Stimulated activated CD4-positive, alpha-beta T cell treated with anti-CD3 and anti-CD28 coated beads, Interleukin-15, amount 100 ng/mL, for 24 hours (primary cell): ENCODE results near the gene CACNA1E.
"Not testable (repeated sequence)": the region's sequence is repeated elsewhere in the genome, so short reads cannot be mapped to it uniquely, and the experiment has no call there.

Experiments used
- DNase-seq: peaks from one replicate; pipeline ENCODE4 v3.0.0-alpha.2; 2020

The CACNA1E gene

DNA sequence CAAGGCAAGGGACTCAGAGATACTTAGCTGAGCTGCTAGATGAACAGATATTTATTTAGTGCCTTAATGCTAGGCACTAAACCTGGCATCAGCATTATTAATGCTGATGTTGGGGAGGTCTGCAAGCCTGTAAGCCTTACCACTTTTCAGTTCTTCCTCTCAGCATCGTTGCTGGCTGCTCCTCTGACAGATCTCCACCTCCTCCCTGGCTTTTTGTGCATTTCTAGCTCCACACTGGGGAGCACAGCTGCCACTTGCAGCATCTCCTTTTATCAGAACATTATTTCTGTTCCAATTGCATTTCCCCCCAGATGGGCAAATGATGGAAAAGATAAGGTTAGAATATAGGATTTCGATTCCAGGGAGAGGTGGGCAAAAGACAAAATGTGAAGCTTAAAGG is 34.8 kb downstream of the CACNA1E start:
- no peak for DNase-seq

DNA sequence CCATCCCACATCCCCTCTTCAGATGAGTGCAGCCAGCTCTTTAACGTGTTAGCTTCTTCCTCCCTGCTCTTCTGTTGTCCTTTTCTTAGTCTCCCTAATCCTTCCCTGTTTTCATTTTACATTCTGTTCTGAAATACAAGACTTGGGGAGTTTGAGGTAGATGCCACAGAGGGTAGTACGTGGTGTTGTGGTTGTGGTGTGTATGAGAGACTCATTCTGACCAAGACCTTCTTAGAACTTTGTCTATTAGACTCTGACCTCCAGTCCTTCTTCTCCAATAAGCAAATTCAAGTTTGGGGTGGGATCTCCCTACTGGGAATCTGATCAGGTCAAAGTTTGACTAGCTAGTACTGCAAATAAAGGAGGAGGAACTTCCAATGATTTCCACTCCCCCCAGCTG is 39.5 kb downstream of the CACNA1E start:
- no peak for DNase-seq

DNA sequence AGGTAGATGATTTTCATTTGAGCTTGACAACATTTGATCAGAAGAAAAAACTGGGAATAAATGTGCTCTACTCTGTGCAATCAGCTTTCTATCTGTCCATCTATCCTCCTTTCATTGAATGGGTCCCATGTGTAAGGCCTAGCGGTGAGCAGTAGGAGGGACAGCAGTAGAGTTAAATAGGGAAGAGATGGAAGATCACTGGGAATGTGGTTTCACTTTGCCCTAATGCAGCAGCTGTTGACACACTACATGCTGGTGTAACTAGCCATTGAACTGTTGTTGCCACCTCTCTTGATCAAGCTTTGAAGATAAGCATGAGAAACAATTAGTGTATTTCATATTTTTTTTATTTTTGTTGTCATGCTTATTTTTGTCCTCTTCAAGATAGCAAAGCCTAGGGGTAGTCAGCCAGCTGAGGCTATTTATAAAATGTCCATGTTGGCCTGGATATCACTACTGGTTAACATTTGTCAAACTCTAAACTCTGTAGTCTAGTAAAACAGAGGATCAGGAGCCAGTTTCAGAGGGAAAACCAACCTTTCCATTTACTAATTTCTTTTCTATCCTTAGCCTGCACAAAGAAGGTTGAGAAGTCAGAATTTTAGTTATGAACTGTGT is 41.9 kb downstream of the CACNA1E start:
- DNase-seq, result no peak

DNA sequence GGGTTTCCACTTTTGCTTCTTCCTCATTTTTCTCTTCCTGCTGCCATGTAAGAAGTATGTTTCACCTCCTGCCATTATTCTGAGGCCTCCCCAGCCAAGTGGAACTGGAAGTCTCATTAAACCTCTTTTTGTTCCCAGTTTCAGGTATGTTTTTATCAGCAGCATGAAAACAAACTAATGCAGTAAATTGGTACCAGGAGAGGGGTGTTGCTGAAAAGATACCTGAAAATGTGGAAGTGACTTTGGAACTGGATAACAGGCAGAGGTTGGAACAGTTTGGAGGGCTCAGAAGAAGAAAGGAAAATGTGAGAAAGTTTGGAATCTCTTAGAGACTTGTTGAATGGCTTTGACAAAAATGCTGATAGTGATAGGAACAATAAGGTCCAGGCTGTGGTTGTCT is 44.9 kb downstream of the CACNA1E start:
- DNase-seq, result not testable (repeated sequence)

DNA sequence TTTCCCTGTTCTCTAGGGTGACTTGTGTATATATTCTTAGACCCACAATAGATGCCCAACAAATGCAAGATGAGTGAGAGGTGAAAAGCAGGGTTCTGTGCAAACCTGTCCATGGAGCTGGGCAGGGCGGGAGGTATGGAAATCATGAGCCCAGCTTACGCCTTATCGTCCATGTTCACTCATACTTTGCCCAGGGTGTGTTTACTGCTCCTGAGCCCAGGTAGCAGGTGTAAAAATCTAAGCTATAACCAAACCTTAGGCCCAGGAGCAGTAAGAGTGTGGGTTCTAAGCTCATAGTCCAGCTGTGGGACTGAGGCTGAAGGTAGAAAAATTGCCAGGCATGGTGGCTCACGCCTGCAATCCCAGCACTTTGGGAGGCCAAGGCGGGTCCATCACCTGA is 48.1 kb downstream of the CACNA1E start:
- no peak for DNase-seq

DNA sequence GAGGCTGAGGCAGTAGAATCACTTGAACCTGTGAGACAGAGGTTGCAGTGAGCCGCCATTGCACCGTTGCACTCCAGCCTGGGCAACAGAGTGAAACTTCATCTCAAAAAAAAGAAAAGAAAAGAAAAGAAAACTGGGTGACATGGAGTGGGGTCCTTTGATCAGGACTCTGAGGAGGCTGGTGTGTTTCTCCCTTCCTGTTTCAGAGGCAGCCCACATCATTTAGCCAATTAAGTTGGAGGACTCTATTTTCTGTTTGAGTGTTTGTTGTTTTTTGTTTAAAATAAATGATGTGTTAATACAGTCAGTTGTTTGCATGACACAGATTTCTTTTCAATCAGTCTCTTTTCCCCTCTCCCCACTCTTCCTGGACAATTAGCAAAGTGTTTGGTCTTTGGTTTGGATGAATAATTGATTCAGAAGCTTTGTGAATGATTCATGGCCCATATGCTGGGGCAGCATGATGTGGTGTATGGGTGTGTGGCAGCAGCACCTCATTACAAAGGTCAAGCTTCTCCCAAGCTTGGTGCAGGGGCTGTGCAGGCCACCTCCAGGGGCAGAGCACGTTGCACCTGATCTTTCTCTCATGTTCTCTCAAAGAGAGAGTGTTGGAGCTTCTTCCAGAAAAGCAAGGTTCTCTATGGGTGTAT is 48.8 kb downstream of the CACNA1E start:
- DNase-seq, result no peak

DNA sequence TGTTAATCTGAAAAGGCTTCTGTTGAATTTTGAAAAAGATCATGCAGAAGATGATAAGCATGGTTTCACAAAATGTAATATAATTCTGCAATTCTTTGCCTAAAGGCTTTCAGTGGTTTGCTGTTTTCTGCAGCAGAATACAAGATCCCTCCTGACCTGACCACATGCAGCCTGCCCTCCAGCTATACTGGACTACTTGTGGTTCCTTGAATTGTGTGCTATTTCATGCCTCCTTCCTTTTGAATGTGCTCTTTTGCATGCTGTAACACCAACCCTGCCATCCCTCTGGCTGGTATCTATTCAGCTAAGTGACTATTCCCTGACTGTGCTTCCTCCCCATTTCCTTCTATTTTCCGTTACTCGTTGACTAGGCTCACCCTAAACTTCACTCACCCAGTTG is 55.5 kb downstream of the CACNA1E start:
- DNase-seq, result no peak

DNA sequence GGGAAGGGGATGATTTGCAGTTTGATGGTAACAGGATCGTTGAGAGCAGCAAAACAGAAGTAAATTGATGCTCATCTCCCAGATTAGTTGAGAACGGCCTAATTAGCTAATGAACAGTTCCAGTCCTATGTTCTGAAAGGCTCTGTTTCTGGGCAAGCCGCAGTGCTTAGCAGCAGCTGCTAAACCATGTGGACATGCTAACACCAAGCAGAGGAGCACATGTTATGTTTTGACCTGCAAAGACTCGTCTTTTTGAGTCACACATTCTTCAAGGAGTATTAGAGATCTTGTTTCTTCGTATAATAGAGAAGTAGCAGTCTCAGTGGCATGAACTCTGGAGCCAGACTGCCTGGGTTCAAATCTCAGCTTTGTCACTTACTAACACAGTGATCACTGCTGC is 58.1 kb downstream of the CACNA1E start:
- no peak for DNase-seq

DNA sequence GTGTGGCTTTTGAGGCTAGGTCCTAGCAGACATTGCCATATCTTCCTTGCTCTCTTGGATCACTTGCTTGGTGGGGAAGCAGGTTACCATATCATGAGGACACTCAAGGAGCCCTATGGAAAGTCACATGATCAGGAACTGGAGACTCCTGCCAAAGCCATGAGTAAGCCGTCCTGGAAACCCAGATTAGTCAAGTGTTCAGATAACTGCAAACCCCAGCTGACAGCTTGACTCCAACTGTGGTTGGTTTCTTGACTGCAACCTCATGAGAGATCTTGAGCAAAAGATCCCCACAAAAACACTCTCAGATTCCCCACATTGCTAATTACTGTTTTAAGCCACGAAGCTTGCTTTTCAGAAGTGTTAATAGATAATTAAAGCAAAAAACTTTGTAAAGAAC is 58.6 kb downstream of the CACNA1E start:
- no peak for DNase-seq

DNA sequence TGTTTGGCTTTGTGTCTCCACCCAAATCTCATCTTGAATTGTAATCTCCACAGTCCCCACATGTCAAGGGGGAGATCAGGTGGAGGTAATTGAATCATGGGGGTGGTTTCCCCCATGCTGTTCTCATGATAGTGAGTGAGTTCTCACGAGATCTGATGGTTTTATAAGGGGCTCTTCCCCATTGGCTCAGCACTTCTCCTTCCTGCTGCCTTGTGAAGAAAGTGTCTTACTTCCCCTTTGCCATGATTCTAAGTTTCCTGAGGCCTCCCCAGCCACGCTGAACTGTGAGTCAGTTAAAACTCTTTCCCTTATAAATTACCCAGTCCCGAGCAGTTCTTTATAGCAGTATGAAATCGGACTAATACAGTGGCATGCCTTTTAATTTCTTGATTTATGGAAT is 59.1 kb downstream of the CACNA1E start:
- DNase-seq, result not testable (repeated sequence)

DNA sequence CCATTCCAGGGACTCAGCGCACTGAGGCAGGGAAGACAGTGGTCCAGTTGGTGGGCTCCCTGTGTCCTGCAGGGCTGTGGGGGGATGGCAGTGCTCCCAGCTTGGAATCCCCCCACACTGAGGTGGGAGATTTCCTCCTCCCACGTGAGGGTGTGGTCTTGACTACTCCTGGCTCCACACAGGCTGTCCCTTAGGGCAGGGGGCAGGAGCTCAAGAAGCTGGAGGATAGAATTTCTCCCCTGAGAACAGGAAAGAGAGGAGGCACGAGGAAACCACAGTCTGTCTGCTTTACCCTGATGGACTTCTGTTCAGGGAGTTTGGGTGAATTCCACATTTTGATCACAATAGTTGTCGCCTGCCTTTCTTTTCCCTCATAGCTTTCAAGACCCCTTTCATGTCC is 62.1 kb downstream of the CACNA1E start:
- DNase-seq, result no peak

DNA sequence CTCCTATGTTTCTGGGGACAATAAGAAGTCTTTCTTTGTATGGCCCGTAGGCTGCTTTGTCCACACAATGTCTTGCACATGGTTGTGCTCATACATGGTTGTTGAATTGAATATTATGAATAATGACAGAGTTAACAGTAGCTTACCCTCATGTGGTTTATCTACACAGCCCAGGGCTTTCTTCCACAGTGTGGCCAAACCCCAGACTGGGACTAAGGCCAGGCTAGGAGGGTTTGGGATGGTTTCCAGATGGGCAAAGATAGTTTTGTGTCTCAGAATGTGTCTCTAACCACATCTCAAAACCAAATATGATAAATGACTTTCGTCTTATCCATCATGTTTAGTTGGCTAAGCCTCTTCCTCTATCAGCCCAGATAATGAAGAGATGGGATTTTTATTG is 65.2 kb downstream of the CACNA1E start:
- no peak for DNase-seq

DNA sequence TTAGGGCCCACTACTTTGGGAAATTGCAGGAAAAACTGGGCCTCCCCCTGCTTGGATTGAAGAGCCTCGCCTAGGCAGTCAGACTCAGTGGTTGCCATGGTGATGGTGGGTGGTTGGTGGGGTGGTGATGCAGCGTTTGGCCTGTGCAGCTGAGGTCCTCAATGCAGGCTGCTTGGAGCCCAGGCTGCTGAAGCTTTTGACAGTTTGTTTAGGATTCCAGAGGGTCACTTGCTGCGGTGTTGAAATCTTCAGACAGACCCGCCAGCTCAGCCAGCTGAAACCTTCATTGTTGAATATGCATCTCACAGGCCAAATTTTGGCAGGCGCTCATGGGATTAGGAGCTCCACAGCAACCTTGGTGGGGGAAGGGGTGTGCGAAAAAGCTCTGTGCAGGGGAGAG is 67.9 kb downstream of the CACNA1E start:
- no peak for DNase-seq

DNA sequence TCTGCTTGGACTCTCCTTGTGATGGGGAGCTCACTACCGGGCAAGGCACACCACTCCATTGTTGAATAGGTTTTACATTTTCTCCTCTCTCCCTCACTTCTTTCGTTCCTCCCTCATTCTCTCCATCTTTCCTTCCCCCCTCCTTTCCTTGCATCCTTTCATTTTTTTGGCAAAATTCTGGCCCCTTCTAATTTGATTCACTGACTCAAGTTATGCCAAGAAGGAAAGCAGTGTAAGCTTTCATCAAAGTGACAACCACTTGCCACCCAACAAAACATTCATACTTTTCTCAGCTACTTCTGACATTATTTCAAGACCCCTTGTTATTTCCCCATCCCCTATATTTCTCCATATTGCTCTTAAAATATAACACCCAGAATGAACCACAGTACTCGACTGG is 68.4 kb downstream of the CACNA1E start:
- DNase-seq, result no peak

DNA sequence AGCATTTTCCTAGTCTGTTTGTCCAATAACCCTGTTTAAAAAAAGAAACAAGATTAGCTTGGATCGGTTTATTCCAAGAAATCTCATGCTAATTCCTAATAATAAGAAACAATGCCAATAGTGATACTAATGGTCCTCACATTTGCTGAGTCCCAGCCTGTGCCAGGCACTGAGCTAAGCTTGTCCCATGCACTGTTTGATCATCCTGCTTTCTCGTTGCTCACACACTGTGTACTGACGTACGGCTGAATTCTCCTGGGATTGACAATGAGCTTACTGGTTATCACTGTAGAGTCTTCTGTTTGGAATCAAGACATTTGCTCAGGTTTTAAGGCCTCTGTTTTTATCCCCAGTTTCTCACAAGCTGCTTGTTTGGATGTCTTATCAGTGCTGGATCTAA is 71.1 kb downstream of the CACNA1E start:
- DNase-seq, result no peak

DNA sequence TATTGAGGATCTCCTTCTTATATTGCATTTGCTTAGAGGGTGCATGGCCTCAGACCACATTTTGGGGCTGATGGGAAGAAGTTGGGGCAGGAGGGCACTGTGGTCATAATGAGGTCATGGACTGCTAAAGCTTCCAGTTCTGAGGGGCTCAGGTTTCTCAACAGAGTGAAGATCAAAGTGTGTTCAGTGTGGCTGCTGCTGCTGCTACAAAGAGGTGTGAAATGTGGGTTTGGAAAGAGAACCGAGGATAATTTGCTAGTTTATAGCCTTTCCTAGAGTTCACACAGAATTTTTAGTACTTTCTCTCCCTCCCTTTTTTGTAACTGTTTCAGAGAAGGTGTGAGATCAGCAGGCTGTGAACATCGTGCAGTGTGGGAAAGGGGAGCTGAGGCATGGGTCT is 73.3 kb downstream of the CACNA1E start:
- DNase-seq, result no peak

DNA sequence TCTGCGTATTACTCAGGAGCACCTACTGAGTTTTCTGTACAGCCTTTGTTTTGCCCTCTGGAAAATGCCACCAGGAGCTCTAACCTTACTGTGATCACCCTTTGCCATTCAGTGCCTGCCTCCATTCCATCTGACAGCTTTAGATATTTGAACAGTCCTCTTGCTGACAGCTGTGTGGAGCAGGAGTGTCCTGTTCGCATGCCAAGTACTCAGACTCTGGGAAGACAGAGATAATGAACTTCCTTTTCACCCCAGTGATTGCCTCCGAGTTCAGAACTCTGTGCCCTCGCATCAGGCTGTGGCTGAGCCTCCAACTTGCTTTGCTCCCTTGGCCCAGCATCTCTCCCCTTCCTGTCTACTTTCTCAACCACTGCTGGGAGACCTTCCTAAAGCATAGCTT is 74.0 kb downstream of the CACNA1E start:
- no peak for DNase-seq

DNA sequence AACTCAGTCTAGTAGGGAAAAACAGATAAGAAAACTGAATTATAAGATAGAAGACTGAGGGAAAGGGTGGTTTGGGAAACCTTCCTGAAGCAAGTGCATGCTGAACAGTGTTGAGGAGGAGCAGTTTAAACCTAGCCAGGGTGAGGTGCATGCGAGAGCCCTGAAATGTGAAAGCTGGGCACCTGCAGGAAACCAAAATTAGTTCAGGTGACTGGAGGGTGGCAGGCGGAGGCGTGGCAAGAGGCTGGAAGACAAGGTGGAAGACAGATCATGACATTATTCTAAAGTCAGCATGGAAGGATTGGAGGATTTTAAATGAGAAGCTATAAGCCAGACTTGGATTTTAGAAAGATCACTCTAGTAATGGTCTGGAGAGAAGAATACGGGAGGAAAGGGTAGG is 75.1 kb downstream of the CACNA1E start:
- no peak for DNase-seq

DNA sequence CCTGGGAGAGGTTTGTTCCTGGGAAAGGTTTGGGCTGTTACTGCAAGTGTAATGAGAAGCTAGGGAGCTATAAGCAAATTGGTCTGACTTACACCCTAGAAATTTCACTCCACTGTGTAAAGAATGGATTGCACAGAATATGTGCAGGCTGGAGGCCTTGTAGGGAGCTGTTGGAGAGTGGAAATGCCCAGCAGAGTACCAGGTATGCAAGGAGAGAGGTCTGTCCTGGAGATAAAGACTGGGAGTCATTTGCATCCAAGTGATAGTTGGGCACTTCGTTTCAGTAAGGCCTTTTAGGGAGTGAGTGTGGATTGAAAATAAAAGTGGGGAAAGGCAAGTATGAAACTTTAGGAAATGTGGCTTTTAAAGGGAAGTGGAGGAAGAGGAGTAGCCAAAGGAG is 75.8 kb downstream of the CACNA1E start:
- no peak for DNase-seq

DNA sequence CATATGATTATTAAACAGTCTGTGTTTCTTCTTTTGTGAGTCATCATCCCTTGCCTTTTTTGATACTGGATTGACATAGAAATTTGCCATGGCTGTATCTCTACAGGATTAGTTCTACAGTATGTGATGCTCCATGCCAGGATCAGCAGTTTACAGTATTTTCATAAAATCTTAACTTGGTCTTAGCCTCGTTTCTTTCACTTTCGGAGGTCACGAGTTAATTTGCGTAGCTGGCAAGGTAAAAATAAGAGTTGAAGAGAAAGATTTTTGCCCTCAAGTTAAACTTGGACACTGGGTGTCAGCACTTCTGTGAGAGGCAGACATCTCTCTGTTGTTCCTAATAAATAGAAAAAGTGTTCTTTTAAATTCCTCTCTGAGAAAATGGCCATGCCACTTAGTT is 79.1 kb downstream of the CACNA1E start:
- DNase-seq, result no peak

DNA sequence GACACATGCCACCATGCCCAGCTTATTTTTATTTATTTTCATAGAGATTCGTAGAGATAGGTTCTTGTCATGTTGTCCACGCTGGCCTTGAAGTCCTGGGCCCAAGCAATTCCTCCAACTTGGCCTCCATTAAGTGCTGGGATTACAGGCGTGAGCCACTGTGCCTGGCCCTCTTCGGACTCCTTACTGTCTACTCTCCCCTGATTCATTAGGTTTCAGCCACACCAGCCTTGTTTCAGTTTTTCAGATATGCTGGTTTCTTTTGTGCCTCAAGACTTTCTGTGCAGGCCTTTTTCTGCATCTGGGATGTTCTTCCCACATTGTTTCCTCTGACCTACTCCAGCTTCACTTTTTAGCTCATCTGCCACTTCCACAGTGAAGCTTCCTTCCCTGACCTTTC is 85.4 kb downstream of the CACNA1E start:
- no peak for DNase-seq

DNA sequence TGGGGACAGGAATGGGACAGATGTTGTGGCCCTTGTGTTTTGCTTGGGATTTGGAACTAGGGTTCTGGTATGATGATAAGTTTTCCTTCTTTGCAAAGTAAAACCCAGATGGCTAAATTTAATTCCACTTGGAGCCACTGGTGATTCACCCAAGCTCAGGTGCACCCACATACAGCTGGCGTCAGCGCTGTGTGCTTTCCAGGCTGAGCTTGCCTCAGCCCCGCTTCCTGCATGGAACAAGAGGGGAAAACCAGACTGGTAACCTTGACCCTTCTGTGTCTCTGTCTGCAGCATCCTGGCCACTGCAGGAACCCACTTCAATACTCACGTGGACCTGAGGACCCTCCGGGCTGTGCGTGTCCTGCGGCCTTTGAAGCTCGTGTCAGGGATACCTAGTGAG is 94.2 kb downstream of the CACNA1E start:
- no peak for DNase-seq

DNA sequence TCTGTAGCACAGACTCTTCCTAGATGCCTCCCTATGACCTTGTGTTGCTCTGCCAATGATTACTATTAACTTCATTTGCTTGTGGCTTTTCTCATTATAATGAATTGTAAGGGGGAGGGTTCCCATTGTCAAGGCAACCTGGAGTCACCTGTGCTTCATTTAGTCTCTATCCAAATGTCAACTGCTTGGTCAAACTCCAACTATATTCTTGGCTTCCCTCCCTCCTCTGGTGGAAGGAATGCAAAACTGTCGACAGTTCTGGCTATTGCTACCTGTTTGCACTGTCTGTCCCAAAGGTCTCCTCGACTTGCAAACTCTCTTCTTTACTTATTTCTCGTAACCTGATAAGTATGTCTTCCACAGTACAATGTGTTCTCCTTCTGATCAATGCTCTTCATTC is 100.3 kb downstream of the CACNA1E start:
- DNase-seq, result no peak

DNA sequence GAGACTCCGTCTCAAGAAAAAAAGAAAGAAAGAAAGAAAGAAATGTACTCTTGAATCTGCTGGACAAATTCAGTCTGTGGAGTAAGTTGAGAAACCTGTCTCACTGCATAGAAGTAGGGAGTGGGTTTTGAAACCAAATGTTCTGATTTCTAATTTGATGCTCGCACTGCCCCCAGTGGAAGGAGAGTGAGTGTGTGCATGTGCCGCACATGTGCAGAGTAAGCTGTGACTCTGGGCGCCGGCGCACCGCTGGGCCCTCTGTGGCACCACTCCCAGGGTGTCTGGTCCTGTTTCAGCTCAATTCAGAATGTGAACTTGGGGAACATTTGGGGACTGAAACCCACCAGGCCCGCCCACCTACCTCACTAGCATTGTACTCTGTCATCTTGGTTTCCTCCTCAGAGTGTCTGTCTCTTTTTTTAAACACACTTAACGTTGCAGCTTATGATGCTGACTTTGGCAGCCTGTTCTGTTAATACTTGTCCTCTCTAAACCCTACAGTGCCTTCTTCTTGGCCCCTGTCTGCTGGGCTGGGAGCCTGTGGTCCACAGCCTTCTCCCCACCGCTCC is 104.6 kb downstream of the CACNA1E start:
- peak; percentile 3 for DNase-seq

DNA sequence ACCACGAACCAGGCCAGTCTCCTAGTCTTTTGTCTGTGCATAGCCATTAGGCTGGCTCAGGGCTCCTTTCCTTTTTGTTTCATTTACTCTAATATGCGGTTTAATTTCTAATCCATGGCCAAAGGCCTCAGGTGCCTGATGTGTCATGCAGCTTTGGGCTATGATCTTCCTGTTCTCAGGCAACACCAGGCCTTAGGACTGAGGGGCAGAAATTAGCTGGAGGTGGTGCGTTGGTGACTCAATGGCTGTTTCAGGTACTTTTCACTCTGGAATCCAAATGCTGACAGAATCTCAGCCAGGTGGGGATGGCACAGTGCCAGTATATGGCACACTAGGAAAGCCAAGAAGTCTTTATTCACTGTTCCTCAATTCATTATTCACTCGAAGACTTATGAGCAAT is 105.3 kb downstream of the CACNA1E start:
- DNase-seq, result no peak
